K562 (cell line): Measurements from ENCODE around the gene CSF2. TPM values are rescaled to one million over a fixed set of nuclear protein-coding genes. Genes with fewer than 3 reads are reported as not detected.
A peak's percentile ranks its signal among the peaks of the same experiment; 100 is the strongest.
"Not testable (repeated sequence)": the region's sequence is repeated elsewhere in the genome, so short reads cannot be mapped to it uniquely, and the experiment has no call there.

Experiments
- ATAC-seq: fragments of 200-7000 bp; cut with Tn5 transposase; 3 replicates; pipeline ENCODE4 v1.9.1; 2020; ENCODE audit warnings: moderate library complexity
- BruUV-seq: library from RNA; stranded (reverse); fragments of 400-500 nt; replicated peaks from 2 replicates; lab custom pipeline; 2021; lab: Mats Ljungman, UMichigan
- CTCF ChIA-PET: fragments of 300-600 bp; formaldehyde crosslinking; extraction: SDS; loops from one replicate; lab custom pipeline; 2021; ENCODE audit warnings: low intra/inter-chr PET ratio; lab: Yijun Ruan, JAX
- POLR2A ChIA-PET: fragments of 300-600, 350-650 bp; sonication (Branson Sonifier 250); formaldehyde crosslinking; extraction: SDS; loops from one replicate; lab custom pipeline; 2021; ENCODE audit warnings: antibody characterized with exemption, inconsistent platforms; lab: Yijun Ruan, JAX
- DNase-seq, 4 experiments: peaks; one replicate each; pipeline versions ENCODE4 v3.0.0 to v3.0.0-alpha.2; 2011 to 2018; ENCODE audit warnings: low spot score in 3 of 4, mixed read lengths in 3 of 4; ENCODE audit errors: extremely low read depth in 1 of 4
- FAIRE-seq: peaks from 2 replicates; lab custom pipeline; 2011; peaks lifted over from hg19 to GRCh38; lab: Jason Lieb, UNC
- H2AFZ ChIP-seq: 2 replicates; pipeline ENCODE4 v1.6.0; 2011; ENCODE audit warnings: low read depth, low read length, control low read depth, inconsistent platforms
- H3K27ac ChIP-seq: fragments of 200-600 bp; 3 replicates; pipeline ENCODE4 v1.8.0; 2011; ENCODE audit warnings: low read depth, mild to moderate bottlenecking, control low read depth, inconsistent platforms, low read length, moderate library complexity, mixed read lengths; ENCODE audit errors: extremely low read depth
- H3K27me3 ChIP-seq, 2 experiments: fragments of 300-600 bp in 1 of 2; 2 replicates in 1 of 2; 3 replicates in 1 of 2; pipeline versions ENCODE4 v1.6.0 to v1.8.0; 2011; ENCODE audit warnings: inconsistent platforms in 2 of 2, low read length in 2 of 2, mild to moderate bottlenecking in 1 of 2, mixed read lengths in 1 of 2, moderate library complexity in 1 of 2; ENCODE audit not compliant: control insufficient read depth in 2 of 2, insufficient read depth in 2 of 2
- H3K36me3 ChIP-seq: fragments of 300-600 bp; 3 replicates; pipeline ENCODE4 v1.8.0; 2011; ENCODE audit warnings: mild to moderate bottlenecking, low read length, inconsistent platforms; ENCODE audit not compliant: control insufficient read depth, insufficient read depth
- H3K4me1 ChIP-seq, 2 experiments: fragments of 200-600 bp in 1 of 2; replicated peaks in 1 of 2; 2 replicates in 1 of 2; 3 replicates in 1 of 2; pipeline versions ENCODE4 v1.5.1 to v1.8.0; 2011; ENCODE audit warnings: inconsistent platforms in 2 of 2, low read length in 2 of 2, mild to moderate bottlenecking in 1 of 2, mixed read lengths in 1 of 2, moderate library complexity in 1 of 2; ENCODE audit not compliant: control insufficient read depth in 2 of 2, insufficient read depth in 2 of 2
- H3K4me2 ChIP-seq: 2 replicates; pipeline ENCODE4 v1.6.1; 2011; ENCODE audit warnings: low read length, control low read depth, inconsistent platforms, mixed read lengths; ENCODE audit not compliant: insufficient read depth
- H3K4me3 ChIP-seq: fragments of 200-600 bp; sonication (generic), shearing (Covaris generic); 2 replicates; pipeline ENCODE4 v1.5.1; 2016; ENCODE audit warnings: control low read depth, inconsistent platforms
- H3K79me2 ChIP-seq: fragments of 200-600 bp; 3 replicates; pipeline ENCODE4 v1.8.0; 2011; ENCODE audit warnings: low read length, inconsistent platforms; ENCODE audit not compliant: control insufficient read depth, insufficient read depth
- H3K9ac ChIP-seq, 2 experiments: 2 replicates each; pipeline versions ENCODE4 v1.6.0 to v1.6.1; 2011; ENCODE audit warnings: low read depth in 2 of 2, low read length in 2 of 2, control low read depth in 1 of 2, inconsistent platforms in 1 of 2, mild to moderate bottlenecking in 1 of 2, mixed read lengths in 1 of 2; ENCODE audit not compliant: insufficient read depth in 1 of 2
- H3K9me1 ChIP-seq: one replicate; pipeline ENCODE4 v1.6.0; 2011; ENCODE audit warnings: inconsistent platforms, mild to moderate bottlenecking, low read length, moderate library complexity; ENCODE audit not compliant: control insufficient read depth, insufficient read depth
- H3K9me3 ChIP-seq: replicated peaks from 2 replicates; pipeline ENCODE4 v1.5.1; 2011; ENCODE audit warnings: low read depth, low read length, inconsistent platforms; ENCODE audit not compliant: control insufficient read depth, insufficient read depth
- H4K20me1 ChIP-seq: replicated peaks from 2 replicates; pipeline ENCODE4 v1.6.1; 2011; ENCODE audit warnings: low read length, inconsistent platforms, mixed read lengths; ENCODE audit not compliant: control insufficient read depth, insufficient read depth
- BCOR ChIP-seq: fragments of 450-650 bp; IDR thresholded peaks from 2 replicates; pipeline ENCODE4 v1.6.1; 2016
- CHAMP1 ChIP-seq: fragments of 450-650 bp; IDR thresholded peaks from 2 replicates; pipeline ENCODE4 v1.6.1; 2016; ENCODE audit warnings: mild to moderate bottlenecking
- KDM1A ChIP-seq, 2 experiments: fragments of 450-650 bp; IDR thresholded peaks; 2 replicates each; pipeline ENCODE4 v1.6.1; 2016; ENCODE audit warnings: mild to moderate bottlenecking in 2 of 2
- KLF16 ChIP-seq: IDR thresholded peaks from 2 replicates; pipeline ENCODE4 v1.6.1; 2016; ENCODE audit warnings: antibody characterized with exemption
- MECOM ChIP-seq: fragments of 250-450 bp; sonication (Bioruptor Pico); IDR thresholded peaks from 2 replicates; pipeline ENCODE4 v1.8.0; 2022; ENCODE audit warnings: inconsistent platforms
- PATZ1 ChIP-seq: fragments of 250-450 bp; sonication (Bioruptor Pico); IDR thresholded peaks from 2 replicates; pipeline ENCODE4 v1.5.0; 2020; ENCODE audit warnings: mild to moderate bottlenecking, borderline replicate concordance
- SMARCA5 ChIP-seq: fragments of 450-650 bp; IDR thresholded peaks from 2 replicates; pipeline ENCODE4 v1.6.1; 2016
- SP2 ChIP-seq: IDR thresholded peaks from 2 replicates; pipeline ENCODE4 v1.6.1; 2011; ENCODE audit warnings: mild to moderate bottlenecking, low read depth, low read length, moderate library complexity; ENCODE audit not compliant: poor library complexity, severe bottlenecking; ENCODE audit errors: extremely low read depth
- TRIM28 ChIP-seq: fragments of 450-650 bp; IDR thresholded peaks from 2 replicates; pipeline ENCODE4 v1.6.1; 2017
- ZNF23 ChIP-seq: fragments of 250-450 bp; sonication (Bioruptor Pico); IDR thresholded peaks from 2 replicates; pipeline ENCODE4 v1.4.0; 2020; ENCODE audit warnings: mild to moderate bottlenecking
- ZNF57 ChIP-seq: fragments of 450-650 bp; formaldehyde crosslinking; IDR thresholded peaks from 2 replicates; pipeline ENCODE4 v1.4.0; 2020; ENCODE audit warnings: mild to moderate bottlenecking, moderate library complexity
- WGBS: fragments of 100-300 bp; shearing (Covaris generic); methylation state at CpG from one replicate; pipeline ENCODE4 v1.1.6; 2016; ENCODE audit warnings: low coverage, mixed read lengths; ENCODE audit not compliant: insufficient coverage; ENCODE audit errors: missing lambda C conversion rate; 5-methylcytosine and 5-hydroxymethylcytosine counted together
- in situ Hi-C: fragments of 300-500 bp; cut with MboI; formaldehyde crosslinking; loops from 4 replicates; pipeline ENCODE4 v1.15.0; 2018; ENCODE audit warnings: inconsistent platforms, mixed read lengths
- intact Hi-C: fragments of 100-400 bp; cut with micrococcal nuclease; formaldehyde crosslinking; loops from 2 replicates; pipeline ENCODE4 v1.14.2; 2022
- polyA plus RNA-seq, 8 experiments: library from polyadenylated mRNA; depleted of rRNA in 4 of 8; stranded (reverse) in 5 of 8; unstranded in 3 of 8; fragments of >200 nt; fragmentation: Nextera tagmentation in 2 of 8; fragmentation: Illumina TruSeq in 1 of 8; extraction: Ambion mirVana in 2 of 8; extraction: Trizol in 1 of 8; gene quantifications; 2 replicates each; pipeline versions ENCODE4 v1.2.1 to v1.2.3, GENCODE V29; 2011 to 2014; ENCODE audit warnings: inconsistent platforms in 1 of 8, missing spikeins in 1 of 8
- total RNA-seq, 7 experiments: library from RNA; depleted of rRNA in 6 of 7; stranded (reverse); fragments of >200 nt in 6 of 7; fragmentation: Illumina TruSeq in 2 of 7; extraction: Trizol in 2 of 7; gene quantifications; 2 replicates each; pipeline versions ENCODE4 v1.2.1 to v1.2.3, GENCODE V29; 2011 to 2021; ENCODE audit warnings: low replicate concordance in 1 of 7

The CSF2 gene
- total and polyA plus RNA-seq, 9 of the 15 experiments (the other 6 are each of a cell fraction or from before 2014, with no cell fraction given): 0.25 to 0.29 TPM; not detected in 7

- in situ Hi-C loops: not testable (repeated sequence)
Observed at GRCh38 chr5:132108957-132109356, 35.4 kb downstream of the CSF2 start.

GRCh38 chr5:132109494-132110053, 36.0 kb downstream of the CSF2 start:
- intact Hi-C loops: loop anchor here (5.0 kb wide), 1 partner anchor 37 kb away; the partner anchor contains the start of gene CSF2
- FAIRE-seq: no peak
- no peak overlapping the region for H2AFZ ChIP-seq
- no peak for ATAC-seq
- 48% methylated on average over 3 of the region's 3 CpGs for WGBS
- H3K4me3 ChIP-seq: no peak overlapping the region
- H3K27ac ChIP-seq: no peak overlapping the region
- no peak overlapping the region for H3K4me2 ChIP-seq
- peaks cover 6 to 24% of the 10 kb centered on the region in 2 experiments; a peak in 3 of 5 replicates for H3K4me1 ChIP-seq
- ChIA-PET POLR2A (no interaction called here), CTCF (interaction anchor here (1.0 kb wide), 1 partner anchor 43 kb away, joined by 3 read pairs; no protein-coding TSS in a partner anchor)
- no peak overlapping the region for H3K9ac ChIP-seq
- H3K79me2 ChIP-seq: no peaks in the 10 kb centered on the region
- TF ChIP-seq ZNF23 (CRISPR knock-in tag): no peak
- TF ChIP-seq MECOM: no peak
- no peak for TF ChIP-seq SP2
- TF ChIP-seq CHAMP1: no peak
- no peak for TF ChIP-seq ZNF57 (CRISPR knock-in tag)
- no peak for TF ChIP-seq PATZ1 (CRISPR knock-in tag)
- no peak for TF ChIP-seq TRIM28
- no peak for TF ChIP-seq KLF16
- H3K9me1 ChIP-seq: no peaks in the 10 kb centered on the region
- no peak for DNase-seq
- H3K9me3 ChIP-seq: 0 out of 2 replicates have a peak, but pooled peaks cover 5% of the 10 kb centered on the region
- H4K20me1 ChIP-seq: no peaks in the 10 kb centered on the region; the same call in 1 of the 2 replicates
- H3K27me3 ChIP-seq: no peaks in the 10 kb centered on the region
- no peaks in the 10 kb centered on the region; the same call in 1 of the 3 replicates for H3K36me3 ChIP-seq
- BruUV-seq: no TSS peak
- in situ Hi-C loops: no loop called here

More at GRCh38 chr5:132108957-132109356, 35.4 kb downstream of the CSF2 start:
- H3K4me3 ChIP-seq, H3K36me3 ChIP-seq, H3K4me2 ChIP-seq, H3K27ac ChIP-seq, BruUV-seq, H3K9me1 ChIP-seq, H3K9me3 ChIP-seq, DNase-seq, H3K27me3 ChIP-seq, H4K20me1 ChIP-seq, H2AFZ ChIP-seq, ATAC-seq, H3K79me2 ChIP-seq, CTCF ChIA-PET, POLR2A ChIA-PET, H3K9ac ChIP-seq, intact Hi-C loops, FAIRE-seq: not testable (repeated sequence)
- peaks cover 3 to 24% of the 10 kb centered on the region in 2 experiments; a peak in 4 of 5 replicates for H3K4me1 ChIP-seq
- TF ChIP-seq BCOR (peak; percentile 65; the same call in 1 of the 2 replicates), KDM1A (IDR thresholded peaks at IDR 0.05) (peak in 1 of 2 experiments; percentile 54; a peak in 1 of 4 replicates), SMARCA5 (peak; percentile 55; the same call in 1 of the 2 replicates)
- WGBS: 91% methylated on average over 2 of the region's 4 CpGs
